Activated CD4-positive, alpha-beta T cell treated with anti-CD3 and anti-CD28 coated beads, Interleukin-10, Interleukin-2, amounts not matched to agents 100 ng/mL and 50 ng/mL, durations not matched to agents 16 hours and 8 hours (primary cell): Measurements from ENCODE around the gene JAM2.
A peak's percentile ranks its signal among the peaks of the same experiment; 100 is the strongest.

Source experiments
- DNase-seq: peaks from one replicate; pipeline ENCODE4 v3.0.0-alpha.2; 2020

JAM2 gene

DNA sequence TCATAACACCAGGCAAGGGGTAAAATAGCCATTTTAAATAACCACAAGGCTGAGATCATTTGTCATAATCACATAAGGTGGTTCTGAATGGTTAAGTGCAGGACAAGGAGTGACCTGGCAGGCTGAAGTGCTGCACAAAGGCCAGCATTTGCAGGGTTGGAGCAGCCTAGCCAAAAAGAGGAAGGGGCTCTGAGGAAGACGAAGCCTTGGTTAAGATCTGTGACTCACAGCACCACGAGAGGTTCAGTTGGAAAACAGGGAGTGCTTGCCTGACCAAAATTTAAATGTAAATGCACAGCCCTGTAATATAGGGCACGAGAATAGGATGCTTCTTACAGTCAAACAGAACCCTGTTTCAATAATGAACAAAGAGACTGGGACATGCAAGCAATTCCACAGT is 83.6 kb downstream of the JAM2 start:
- DNase-seq: no peak

DNA sequence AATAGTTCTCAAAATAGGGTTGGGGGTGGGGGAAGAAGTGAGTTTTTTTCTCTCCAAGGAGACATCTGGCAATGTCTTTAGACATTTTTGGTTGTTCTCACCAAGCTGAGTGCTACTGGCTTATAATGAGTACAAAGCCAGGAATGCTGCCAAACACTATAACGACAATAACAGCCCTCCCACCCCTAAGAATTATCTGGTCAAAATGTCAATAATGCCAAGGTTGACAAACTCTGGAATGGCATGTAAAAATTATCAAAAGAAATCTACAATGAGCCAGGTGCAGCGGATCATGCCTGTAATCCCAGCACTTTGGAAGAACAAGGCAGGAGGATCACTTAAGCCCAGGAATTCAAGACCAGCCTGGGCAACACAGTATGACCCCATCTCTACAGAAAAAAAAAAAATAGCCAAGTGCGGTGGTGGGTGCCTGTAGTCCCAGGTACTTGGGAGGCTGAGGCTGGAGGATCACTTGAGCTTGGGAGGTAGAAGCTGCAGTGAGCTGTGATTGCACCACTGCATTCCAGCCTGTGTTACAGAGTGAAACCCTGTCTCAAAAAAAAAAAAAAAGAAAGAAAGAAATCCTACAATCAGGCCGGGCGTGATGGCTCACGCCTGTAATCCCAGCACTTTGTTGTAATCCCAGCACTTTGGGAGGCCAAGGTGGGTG is 93.2 kb downstream of the JAM2 start:
- no peak for DNase-seq

DNA sequence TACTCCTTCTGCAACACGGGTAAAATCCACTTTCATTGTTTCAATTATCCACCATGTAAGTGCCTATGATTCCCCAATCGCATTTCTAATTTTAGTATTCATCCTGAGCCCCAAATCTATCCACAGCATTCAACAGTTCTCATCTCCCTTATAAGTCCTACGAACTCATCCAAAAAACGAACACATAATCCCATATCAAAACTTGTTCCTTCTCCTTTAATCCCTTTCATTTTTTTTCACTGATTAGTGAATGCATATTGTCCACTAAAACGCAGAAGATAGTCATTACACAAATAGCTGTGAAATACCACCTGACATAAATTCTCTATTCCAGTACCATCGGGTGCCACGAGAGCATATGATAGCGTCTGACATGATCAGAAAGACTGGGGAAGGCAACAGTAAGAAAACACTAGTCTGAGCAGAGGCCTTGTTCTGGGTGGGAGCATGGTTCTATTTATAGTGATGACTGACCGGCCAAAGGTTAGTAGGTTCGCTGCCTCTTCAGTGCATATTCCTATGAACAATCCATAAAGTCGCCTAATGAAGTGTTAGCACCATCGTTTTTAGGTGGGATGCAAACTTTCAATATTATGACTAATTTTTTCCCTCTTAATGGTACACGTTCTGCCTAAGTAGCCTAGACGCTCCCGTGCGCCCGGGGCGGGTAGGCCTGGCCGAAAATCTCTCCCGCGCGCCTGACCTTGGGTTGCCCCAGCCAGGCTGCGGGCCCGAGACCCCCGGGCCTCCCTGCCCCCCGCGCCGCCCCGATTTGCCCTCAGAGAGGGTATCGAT is 95.0 kb downstream of the JAM2 start:
- DNase-seq: peak; percentile 31

DNA sequence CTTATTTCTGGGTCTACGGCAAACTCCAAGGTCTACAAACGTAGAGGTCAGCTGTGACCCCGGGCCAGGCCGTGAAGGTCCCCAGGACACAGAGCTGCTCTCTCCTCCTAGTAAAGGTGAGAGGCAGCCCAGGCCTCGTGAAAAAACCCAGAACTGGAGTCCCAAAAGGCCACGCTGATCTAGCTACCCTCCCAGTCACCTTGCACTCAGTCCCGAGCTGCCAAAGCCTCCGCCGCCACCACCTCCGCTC is 95.5 kb downstream of the JAM2 start:
- DNase-seq: no peak

DNA sequence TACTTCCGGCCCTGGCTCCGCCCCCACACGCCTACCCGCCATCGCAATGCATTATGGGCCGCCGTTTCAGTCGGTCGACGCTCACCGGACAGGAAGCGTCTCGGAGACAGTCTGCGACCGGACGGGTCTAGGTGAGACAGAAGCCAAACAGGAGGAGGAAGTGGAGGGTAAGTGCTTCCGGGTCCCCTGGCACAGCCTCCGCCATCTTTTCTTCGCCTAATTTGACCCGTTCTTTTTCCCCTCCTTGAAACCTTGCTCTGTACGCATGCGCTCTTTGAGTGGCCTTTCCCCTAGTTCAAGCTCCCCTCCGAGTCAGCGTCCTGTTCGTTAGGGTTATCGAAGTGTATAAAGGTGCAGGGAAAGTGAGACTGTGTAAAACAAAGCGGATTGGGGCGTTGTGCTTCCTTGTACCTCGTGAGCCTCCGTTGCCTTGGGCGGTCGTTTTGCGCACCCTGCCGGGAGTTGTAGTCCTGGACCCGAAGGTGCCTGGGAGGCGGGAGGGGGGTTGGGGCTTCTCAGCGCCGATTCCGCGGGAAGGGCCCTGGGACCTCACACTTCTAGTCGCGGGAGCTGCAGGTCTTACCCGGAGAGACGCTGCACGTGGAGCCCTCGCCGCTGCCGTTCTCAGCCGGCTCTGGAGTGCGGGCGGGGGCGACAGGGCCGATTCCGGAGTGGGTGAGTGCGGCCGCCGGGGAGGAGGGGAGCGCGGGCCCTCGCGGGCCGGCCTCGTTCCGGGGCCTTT is 96.0 kb downstream of the JAM2 start, which contains the start of the genes ATP5PF and GABPA:
Gene ATP5PF (minus strand): TSS at position 1 of the 742 bp plus-strand sequence. CDS start 5,110 bp downstream, outside the sequence.
Gene GABPA (plus strand): TSS at position 69 of the 742 bp plus-strand sequence. CDS start 6,627 bp downstream, outside the sequence.
- DNase-seq: peak; percentile 98

- peak; percentile 83 for DNase-seq
Observed at GRCh38 chr21:25735646-25736597, 96.9 kb downstream of the JAM2 start.

DNA sequence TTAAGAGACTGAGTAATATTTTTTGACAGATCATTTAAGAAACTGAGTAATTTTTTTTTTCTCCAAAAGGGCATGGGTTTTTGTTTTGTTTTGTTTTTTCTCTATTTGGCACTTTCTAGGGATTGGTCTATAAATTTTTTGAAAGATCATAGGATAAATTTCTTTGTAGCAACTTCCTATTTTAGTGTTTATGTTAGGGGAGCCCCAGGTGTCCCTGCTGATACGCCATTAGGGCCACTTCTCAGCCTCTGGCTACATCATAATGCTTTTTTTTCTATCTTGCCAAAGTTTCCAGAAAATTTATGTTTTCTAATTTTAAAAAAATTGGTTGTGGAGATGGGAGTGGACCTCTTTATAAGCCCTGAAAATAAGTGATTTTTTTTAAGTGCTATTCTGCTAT is 98.4 kb downstream of the JAM2 start:
- DNase-seq: no peak

- no peak for DNase-seq
Observed at GRCh38 chr21:25742900-25743299, 103.8 kb downstream of the JAM2 start.

GRCh38 chr21:25744854-25745253 is 105.8 kb downstream of the JAM2 start:
- DNase-seq: no peak

DNA sequence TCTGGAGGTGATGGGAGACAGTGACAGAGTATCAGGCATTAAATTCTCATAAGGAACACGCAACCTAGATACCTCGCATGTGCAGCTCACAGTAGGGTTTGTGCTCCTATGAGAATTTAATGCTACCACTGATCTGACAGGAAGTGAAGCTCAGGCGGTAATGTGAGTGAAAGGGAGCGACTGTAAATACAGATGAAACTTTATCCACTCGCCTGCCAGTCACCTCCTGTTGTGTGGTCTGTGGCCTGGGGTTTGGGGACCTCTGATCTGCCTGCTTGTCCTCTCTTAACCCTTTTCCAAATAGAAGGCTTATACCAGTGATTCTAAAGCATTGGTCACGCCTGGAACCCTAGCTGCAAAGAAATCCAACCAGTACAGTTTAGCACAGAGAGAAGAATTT is 111.0 kb downstream of the JAM2 start:
- DNase-seq: no peak

DNA sequence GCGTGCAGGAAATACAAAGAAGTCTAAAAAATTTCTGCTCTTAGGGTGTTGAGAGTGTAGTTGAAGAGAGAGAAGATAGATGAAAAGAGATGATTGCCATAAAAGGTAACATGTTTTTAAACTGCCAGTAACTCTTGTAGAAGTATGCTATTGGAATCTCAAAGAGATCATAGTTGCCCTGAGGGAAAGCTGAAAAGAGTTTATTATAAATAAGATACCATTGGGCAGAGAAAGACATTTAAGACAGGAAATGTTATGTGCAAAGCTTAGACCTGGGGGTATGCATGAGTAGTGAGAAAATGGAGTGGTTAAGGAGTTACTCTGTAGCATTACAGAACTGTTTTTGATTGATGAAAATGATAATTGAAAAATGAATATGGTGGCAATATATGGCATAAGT is 113.4 kb downstream of the JAM2 start:
- DNase-seq: no peak

GRCh38 chr21:25756190-25756932 is 117.3 kb downstream of the JAM2 start:
- DNase-seq: no peak

- DNase-seq: no peak
Observed at GRCh38 chr21:25757531-25757930, 118.5 kb downstream of the JAM2 start.

- DNase-seq: peak; percentile 43
Observed at GRCh38 chr21:25759573-25759972, 120.5 kb downstream of the JAM2 start.

DNA sequence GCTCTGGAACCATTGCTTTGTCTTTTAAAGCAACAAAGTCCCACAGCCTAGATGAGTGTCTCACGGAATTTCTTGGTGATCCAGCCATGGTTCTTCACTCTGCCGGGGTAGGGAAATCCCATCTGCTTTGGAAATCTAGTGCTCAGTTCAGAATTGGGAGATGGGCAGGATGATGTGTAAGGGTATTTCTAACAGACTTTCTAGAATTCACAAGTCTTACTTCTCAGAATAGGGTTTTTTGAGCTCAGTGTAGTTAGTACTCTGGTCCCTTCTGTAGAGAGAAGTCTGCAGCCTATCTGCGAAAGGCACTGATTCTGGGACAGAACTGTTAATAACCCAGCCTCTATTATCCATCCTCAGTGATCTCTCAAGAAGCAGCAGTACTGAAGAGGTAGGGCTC is 121.0 kb downstream of the JAM2 start:
- DNase-seq: peak; percentile 6

DNA sequence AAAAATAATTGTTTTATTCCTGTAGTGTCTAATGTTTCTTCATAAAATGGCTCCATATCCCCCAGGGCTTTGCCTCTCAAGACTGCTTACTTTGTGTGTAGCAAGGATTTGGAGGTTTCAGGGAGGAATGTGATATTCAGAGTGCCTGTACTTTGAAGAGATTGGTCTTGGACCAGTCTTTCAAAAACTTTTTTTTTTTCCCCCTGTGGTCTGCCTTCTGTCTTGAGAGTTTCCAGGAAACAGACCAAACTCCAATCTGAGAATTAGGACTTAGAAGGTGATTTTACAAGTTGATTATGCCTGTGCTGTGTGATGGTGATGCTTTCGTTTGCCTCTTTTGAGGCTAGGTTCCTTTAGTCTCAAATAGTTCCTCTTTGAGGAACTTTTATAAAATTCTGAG is 121.6 kb downstream of the JAM2 start:
- DNase-seq: no peak

- no peak for DNase-seq
Observed at GRCh38 chr21:25764065-25764464, 125.0 kb downstream of the JAM2 start.
